Osteocyte (in vitro differentiated cells): ENCODE results near the gene RNF212. TPM values are rescaled to one million over a fixed set of nuclear protein-coding genes. Genes with fewer than 3 reads are reported as not detected.

Experiments used
- DNase-seq: peaks from one replicate; pipeline ENCODE4 v3.0.0; 2021; ENCODE audit warnings: mixed read lengths; ENCODE audit not compliant: unreplicated experiment; ENCODE audit errors: extremely low spot score
- H3K27ac Mint-ChIP-seq: one replicate; pipeline ENCODE4 v1.8.0; 2021; ENCODE audit warnings: mild to moderate bottlenecking, mixed read lengths; ENCODE audit not compliant: unreplicated experiment
- H3K27me3 Mint-ChIP-seq: one replicate; pipeline ENCODE4 v1.8.0; 2021; ENCODE audit warnings: mixed read lengths; ENCODE audit not compliant: unreplicated experiment
- H3K36me3 Mint-ChIP-seq: one replicate; pipeline ENCODE4 v1.8.0; 2021; ENCODE audit warnings: mixed read lengths; ENCODE audit not compliant: unreplicated experiment
- H3K4me1 Mint-ChIP-seq: one replicate; pipeline ENCODE4 v1.8.0; 2021; ENCODE audit warnings: mixed read lengths; ENCODE audit not compliant: unreplicated experiment
- H3K4me3 Mint-ChIP-seq: one replicate; pipeline ENCODE4 v1.8.0; 2021; ENCODE audit warnings: mild to moderate bottlenecking, moderate library complexity, mixed read lengths; ENCODE audit not compliant: unreplicated experiment
- H3K9me3 Mint-ChIP-seq: one replicate; pipeline ENCODE4 v1.8.0; 2021; ENCODE audit warnings: mixed read lengths; ENCODE audit not compliant: unreplicated experiment
- CTCF ChIP-seq: fragments of 200-600 bp; sonication (generic); IDR thresholded peaks from 2 replicates; pipeline ENCODE4 v1.5.0; 2021; ENCODE audit warnings: antibody characterized with exemption, mild to moderate bottlenecking, moderate library complexity
- total RNA-seq: library from RNA; stranded (reverse); gene quantifications from 2 replicates; pipeline ENCODE4 v1.2.1, GENCODE V29; 2021

Gene RNF212
- total RNA-seq, 1 donor from 2014 or later = 3.8 TPM

GRCh38 chr4:1111259-1111809 lies 2.0 kb downstream of the RNF212 start:
- Mint-ChIP-seq H3K4me3 (no peak overlapping the region), H3K9me3 (no peaks in the 10 kb centered on the region), H3K27ac (no peak overlapping the region), H3K4me1 (peaks cover 5% of the 10 kb centered on the region), H3K27me3 (peaks cover 51% of the 10 kb centered on the region), H3K36me3 (no peaks in the 10 kb centered on the region)
- no peak for TF ChIP-seq CTCF
- DNase-seq = no peak

DNA sequence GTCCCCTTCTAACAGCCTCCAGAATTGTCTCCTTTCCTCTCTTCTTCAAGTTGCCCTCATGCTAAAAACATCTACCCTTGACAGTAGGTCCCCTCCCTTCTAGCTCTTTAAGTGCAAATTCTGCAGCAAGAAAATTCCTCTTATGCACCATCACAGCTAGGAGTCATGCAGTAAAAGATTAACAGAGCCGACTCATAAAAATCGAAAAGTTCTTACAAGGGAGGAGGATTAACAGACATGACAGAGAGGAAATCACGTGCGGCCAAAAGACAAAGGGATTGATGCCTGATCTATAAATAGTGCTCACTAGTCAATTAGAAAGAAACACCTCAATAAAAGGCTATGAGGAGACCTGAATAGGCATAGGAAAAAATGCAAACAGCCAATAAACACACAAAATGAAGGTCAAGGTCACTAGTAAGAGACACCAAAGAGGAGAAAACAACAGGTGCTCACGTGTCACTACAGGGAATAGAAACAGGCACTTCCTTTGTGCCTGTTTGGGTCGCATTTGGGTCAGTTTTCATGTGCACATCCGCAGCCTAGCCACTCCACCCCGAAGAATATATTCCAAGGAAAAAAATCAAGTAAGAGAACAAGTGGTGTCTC lies 3.4 kb downstream of the RNF212 start:
- no peaks in the 10 kb centered on the region for H3K36me3 Mint-ChIP-seq
- no peak for DNase-seq
- H3K4me1 Mint-ChIP-seq = peaks cover 5% of the 10 kb centered on the region
- no peak overlapping the region for H3K4me3 Mint-ChIP-seq
- no peaks in the 10 kb centered on the region for H3K9me3 Mint-ChIP-seq
- H3K27ac Mint-ChIP-seq = no peak overlapping the region
- no peak for TF ChIP-seq CTCF
- peaks cover 37% of the 10 kb centered on the region for H3K27me3 Mint-ChIP-seq

DNA sequence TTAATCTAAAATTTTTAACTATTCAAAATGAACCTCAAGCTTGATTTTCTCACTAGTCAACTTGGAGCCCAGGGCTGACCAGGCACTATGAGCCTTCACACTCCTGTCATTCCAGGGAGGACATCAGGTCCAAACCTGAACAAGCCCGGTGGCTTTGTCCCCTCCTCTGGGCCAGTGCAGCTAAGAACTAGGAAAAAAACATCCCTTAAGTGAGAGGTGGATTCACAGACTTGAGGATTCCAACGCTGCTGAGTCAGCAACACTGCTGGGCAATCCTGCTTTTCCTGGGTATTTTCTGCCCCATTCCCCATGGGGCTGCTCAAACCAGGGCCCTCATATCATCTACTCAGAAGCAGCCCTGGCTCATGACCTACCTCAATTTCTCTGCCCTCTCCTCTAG lies 4.0 kb downstream of the RNF212 start:
- no peak overlapping the region for H3K27ac Mint-ChIP-seq
- no peaks in the 10 kb centered on the region for H3K9me3 Mint-ChIP-seq
- no peaks in the 10 kb centered on the region for H3K36me3 Mint-ChIP-seq
- peaks cover 31% of the 10 kb centered on the region for H3K27me3 Mint-ChIP-seq
- H3K4me1 Mint-ChIP-seq = peaks cover 5% of the 10 kb centered on the region
- H3K4me3 Mint-ChIP-seq = no peak overlapping the region
- no peak for TF ChIP-seq CTCF
- peak; percentile 53 for DNase-seq

- H3K4me3 Mint-ChIP-seq = no peak overlapping the region
- H3K9me3 Mint-ChIP-seq = no peaks in the 10 kb centered on the region
- no peaks in the 10 kb centered on the region for H3K36me3 Mint-ChIP-seq
- H3K4me1 Mint-ChIP-seq = no peaks in the 10 kb centered on the region
- H3K27ac Mint-ChIP-seq = no peak overlapping the region
- peak; percentile 72 for DNase-seq
- peaks cover 30% of the 10 kb centered on the region for H3K27me3 Mint-ChIP-seq
- TF ChIP-seq CTCF = no peak
Measured at GRCh38 chr4:1105662-1106061, 7.7 kb downstream of the RNF212 start.

- Mint-ChIP-seq H3K27ac (no peak overlapping the region), H3K4me3 (no peak overlapping the region), H3K27me3 (peaks cover 28% of the 10 kb centered on the region), H3K9me3 (no peaks in the 10 kb centered on the region), H3K4me1 (no peaks in the 10 kb centered on the region), H3K36me3 (no peaks in the 10 kb centered on the region)
- DNase-seq = peak; percentile 42
- no peak for TF ChIP-seq CTCF
Measured at GRCh38 chr4:1105067-1105466, 8.3 kb downstream of the RNF212 start.
